ENCODE results near the gene FAM163A. TPM values are rescaled to one million over a fixed set of nuclear protein-coding genes. Genes with fewer than 3 reads are reported as not detected.

FAM163A gene
- total and polyA plus RNA-seq, 4 donors = 0.09 TPM; not detected in 3

DNA sequence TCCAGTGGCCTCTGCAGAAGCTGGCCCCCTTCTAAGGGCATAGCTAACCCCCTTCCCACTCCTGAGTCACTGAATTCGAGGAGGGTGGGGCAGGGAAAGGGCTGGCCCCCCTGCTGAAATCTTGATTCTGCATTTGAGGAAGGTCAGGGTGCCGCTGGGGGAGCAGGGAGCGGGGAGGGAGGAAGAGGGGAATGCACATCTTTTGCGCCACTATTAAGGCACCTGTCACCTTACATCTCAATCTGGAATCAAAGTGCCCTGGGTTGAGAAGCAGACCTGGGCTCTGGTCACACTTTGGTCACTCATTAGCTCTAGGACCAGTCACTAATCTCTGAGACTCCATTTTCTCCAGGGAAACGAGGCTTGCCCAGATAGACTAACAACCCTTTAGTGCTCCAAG is 72.5 kb downstream of the FAM163A start:
- Histone ChIP-seq H3K9me3 (ENCODE audit: control insufficient read depth in 4 of 4, insufficient read depth in 3 of 4, low read length in 3 of 4) (no peaks in the 10 kb centered on the region), H3K27ac (ENCODE audit: low read depth in 1 of 2, low read length in 1 of 2) (no peak overlapping the region), H3K9ac (ENCODE audit: insufficient read depth in 1 of 2, low read length in 2 of 2) (no peak overlapping the region), H3K4me3 (no peak overlapping the region), H3K27me3 (ENCODE audit: control insufficient read depth in 3 of 3, insufficient read depth in 3 of 3, low read length in 2 of 3) (peaks cover 0 to 3% (median 2%) of the 10 kb centered on the region in 3 donors), H3K4me1 (ENCODE audit: control insufficient read depth in 5 of 5, insufficient read depth in 5 of 5, low read length in 5 of 5) (peaks cover 0 to 67% (median 14%) of the 10 kb centered on the region in 5 donors), H3K36me3 (ENCODE audit: control insufficient read depth in 4 of 4, insufficient read depth in 4 of 4, low read length in 4 of 4) (no peaks in the 10 kb centered on the region)
- DNase-seq (no peak), ATAC-seq (ENCODE audit: insufficient read depth, low FRiP score) (no peak)
- 32 to 36% methylated on average over 5 of the region's 5 CpGs for WGBS, 2 donors
- TF ChIP-seq, protein P1, sequence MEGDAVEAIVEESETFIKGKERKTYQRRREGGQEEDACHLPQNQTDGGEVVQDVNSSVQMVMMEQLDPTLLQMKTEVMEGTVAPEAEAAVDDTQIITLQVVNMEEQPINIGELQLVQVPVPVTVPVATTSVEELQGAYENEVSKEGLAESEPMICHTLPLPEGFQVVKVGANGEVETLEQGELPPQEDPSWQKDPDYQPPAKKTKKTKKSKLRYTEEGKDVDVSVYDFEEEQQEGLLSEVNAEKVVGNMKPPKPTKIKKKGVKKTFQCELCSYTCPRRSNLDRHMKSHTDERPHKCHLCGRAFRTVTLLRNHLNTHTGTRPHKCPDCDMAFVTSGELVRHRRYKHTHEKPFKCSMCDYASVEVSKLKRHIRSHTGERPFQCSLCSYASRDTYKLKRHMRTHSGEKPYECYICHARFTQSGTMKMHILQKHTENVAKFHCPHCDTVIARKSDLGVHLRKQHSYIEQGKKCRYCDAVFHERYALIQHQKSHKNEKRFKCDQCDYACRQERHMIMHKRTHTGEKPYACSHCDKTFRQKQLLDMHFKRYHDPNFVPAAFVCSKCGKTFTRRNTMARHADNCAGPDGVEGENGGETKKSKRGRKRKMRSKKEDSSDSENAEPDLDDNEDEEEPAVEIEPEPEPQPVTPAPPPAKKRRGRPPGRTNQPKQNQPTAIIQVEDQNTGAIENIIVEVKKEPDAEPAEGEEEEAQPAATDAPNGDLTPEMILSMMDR (IDR thresholded peaks at IDR 0.05; ENCODE audit: control extremely low read depth, extremely low read depth) = no peak

DNA sequence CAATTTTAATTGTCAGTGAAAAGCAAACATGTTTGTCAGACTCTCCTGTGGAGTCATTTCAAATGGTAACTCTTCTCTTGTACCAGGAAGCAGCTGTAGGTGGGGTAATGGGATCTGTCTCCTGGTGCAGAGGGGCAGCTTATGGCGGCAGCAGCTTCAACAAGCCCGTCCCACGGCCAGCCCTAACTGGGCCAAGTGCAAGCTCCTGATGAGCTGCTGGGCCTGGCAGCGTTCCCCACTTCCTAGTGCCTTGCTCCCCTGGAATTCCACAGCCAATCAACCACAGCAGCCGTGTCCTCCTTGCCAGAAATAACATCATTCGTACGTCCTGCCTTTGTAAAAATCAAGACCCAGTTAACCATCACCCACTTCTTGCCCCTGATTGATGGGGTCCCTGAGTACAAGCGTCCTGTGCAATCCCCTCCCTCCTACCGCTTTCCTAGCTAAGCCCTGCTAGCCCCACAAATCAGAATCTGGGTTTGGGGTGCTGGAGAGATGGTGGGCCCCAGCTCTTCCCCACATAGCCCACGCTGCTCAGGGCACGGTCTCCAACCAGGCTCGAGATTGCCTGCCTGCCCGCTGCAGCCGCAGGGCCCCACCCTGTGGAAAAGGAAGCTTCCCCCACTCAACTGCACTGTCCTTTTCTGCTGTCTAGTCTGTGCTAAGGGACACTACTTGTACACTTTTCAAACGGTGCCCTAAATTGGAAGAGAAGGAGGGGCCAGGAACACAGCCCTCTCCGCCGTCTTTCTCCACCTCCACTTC is 73.3 kb downstream of the FAM163A start:
- H3K27me3 ChIP-seq (ENCODE audit: control insufficient read depth in 3 of 3, insufficient read depth in 3 of 3, low read length in 2 of 3) = peaks cover 0 to 2% (median 0%) of the 10 kb centered on the region in 3 donors

DNA sequence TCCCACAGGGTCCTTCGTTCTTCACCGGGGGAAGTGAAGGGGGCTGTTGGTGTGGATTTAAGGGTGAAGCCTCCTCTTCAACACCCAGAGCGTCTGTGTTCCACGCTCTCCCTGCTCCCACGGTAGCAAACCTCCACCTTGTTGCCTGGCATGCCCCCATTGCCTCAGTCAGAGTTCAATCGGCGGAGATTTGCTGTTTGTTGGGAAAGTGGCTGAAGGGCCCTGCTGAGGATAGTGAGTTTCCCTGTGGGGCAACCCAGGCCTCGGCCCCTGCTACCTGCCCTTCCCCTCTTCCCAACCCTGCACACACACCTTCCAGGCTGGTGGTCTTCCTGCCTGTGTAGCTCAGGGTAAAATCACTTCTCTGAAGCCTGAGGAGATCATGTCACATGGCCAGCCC is 74.0 kb downstream of the FAM163A start:
- Histone ChIP-seq H3K4me1 (ENCODE audit: control insufficient read depth in 5 of 5, insufficient read depth in 5 of 5, low read length in 5 of 5) (peaks cover 0 to 64% (median 14%) of the 10 kb centered on the region in 5 donors), H3K36me3 (ENCODE audit: control insufficient read depth in 4 of 4, insufficient read depth in 4 of 4, low read length in 4 of 4) (no peaks in the 10 kb centered on the region), H3K27me3 (ENCODE audit: control insufficient read depth in 3 of 3, insufficient read depth in 3 of 3, low read length in 2 of 3) (peaks cover 0 to 2% (median 0%) of the 10 kb centered on the region in 3 donors), H3K9me3 (ENCODE audit: control insufficient read depth in 4 of 4, insufficient read depth in 3 of 4, low read length in 3 of 4) (no peaks in the 10 kb centered on the region), H3K4me3 (no peak overlapping the region), H3K9ac (ENCODE audit: insufficient read depth in 1 of 2, low read length in 2 of 2) (no peak overlapping the region), H3K27ac (ENCODE audit: low read depth in 1 of 2, low read length in 1 of 2) (no peak overlapping the region)
- ATAC-seq (ENCODE audit: insufficient read depth, low FRiP score) (no peak), DNase-seq (no peak)
- WGBS, 2 donors = 91 to 94% methylated on average over 8 of the region's 8 CpGs
- TF ChIP-seq, protein P1 (IDR thresholded peaks at IDR 0.05; ENCODE audit: control extremely low read depth, extremely low read depth) = no peak

More for the DNA sequence above, 73.3 kb downstream of the FAM163A start:
- Histone ChIP-seq H3K9ac (ENCODE audit: insufficient read depth in 1 of 2, low read length in 2 of 2) (no peak overlapping the region), H3K36me3 (ENCODE audit: control insufficient read depth in 4 of 4, insufficient read depth in 4 of 4, low read length in 4 of 4) (no peaks in the 10 kb centered on the region), H3K4me3 (no peak overlapping the region), H3K4me1 (ENCODE audit: control insufficient read depth in 5 of 5, insufficient read depth in 5 of 5, low read length in 5 of 5) (peaks cover 0 to 67% (median 14%) of the 10 kb centered on the region in 5 donors), H3K27ac (ENCODE audit: low read depth in 1 of 2, low read length in 1 of 2) (no peak overlapping the region), H3K9me3 (ENCODE audit: control insufficient read depth in 4 of 4, insufficient read depth in 3 of 4, low read length in 3 of 4) (no peaks in the 10 kb centered on the region)
- ATAC-seq (ENCODE audit: insufficient read depth, low FRiP score) (no peak), DNase-seq (peak; percentile 82 to 83 (median 82))
- WGBS, 2 donors = 52 to 66% methylated on average over 17 of the region's 17 CpGs
- TF ChIP-seq, protein P1 (IDR thresholded peaks at IDR 0.05; ENCODE audit: control extremely low read depth, extremely low read depth) = no peak

All from lung (tissue), 12 donors.